GM19025 (cell line): Measurements from ENCODE around the gene CAPN9.
"Not testable (repeated sequence)": the region's sequence is repeated elsewhere in the genome, so short reads cannot be mapped to it uniquely, and the experiment has no call there.

Experiments used
- ATAC-seq: cut with Tn5 transposase; IDR thresholded peaks from one replicate; pipeline ENCODE4 v1.9.1; 2021; ENCODE audit warnings: mild to moderate bottlenecking, low read depth, moderate library complexity; ENCODE audit not compliant: unreplicated experiment

Gene CAPN9

DNA sequence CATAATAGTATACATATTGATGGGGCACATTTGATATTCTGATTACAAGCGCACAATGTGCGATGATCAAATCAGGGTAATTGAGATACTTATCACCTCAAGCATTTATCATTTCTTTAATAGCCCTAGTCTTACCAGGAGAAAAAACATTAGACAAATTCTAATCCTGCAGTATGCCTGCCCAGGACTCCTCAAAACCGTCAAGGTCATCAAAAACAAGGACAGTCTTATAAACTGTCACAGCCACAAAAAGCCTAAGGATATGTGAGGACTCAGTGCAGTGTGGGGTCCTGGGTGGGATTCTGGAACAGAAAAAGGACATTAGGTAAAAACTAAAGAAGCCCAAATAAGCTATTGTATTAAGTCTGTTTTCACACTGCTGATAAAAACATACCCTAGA lies 19.1 kb downstream of the CAPN9 start:
- ATAC-seq = no peak

DNA sequence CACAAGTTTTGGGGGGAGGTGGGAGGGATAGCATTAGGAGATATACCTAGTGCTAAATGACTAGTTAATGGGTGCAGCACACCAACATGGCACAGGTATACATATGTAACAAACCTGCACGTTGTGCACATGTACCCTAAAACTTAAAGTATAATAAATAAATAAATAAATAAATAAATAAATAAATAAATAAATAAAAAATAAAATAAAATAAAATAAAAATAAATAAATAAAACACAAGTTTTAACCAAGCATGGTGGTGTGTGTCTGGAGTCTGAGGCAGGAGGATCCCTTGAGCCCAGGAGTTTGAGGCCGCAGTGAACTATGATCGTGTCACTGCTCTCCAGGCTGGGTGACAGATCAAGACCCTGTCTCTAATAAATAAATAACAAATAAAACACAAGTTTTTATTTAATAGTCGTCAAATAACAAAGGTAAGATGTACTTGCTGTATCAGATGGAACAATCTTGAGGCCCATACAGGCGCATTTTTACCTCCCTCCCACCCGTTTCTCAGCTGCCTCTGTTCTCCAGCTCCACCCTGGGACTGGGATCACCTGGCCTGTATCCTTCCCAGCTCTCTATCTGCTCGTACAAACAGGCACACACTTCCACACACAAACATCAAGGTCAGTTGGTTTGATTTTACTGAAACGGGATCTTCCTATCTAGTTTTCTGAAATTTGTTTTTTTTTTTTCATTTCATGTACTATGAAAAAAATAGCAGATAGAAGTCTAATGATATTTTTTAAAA lies 20.8 kb downstream of the CAPN9 start:
- not testable (repeated sequence) for ATAC-seq

DNA sequence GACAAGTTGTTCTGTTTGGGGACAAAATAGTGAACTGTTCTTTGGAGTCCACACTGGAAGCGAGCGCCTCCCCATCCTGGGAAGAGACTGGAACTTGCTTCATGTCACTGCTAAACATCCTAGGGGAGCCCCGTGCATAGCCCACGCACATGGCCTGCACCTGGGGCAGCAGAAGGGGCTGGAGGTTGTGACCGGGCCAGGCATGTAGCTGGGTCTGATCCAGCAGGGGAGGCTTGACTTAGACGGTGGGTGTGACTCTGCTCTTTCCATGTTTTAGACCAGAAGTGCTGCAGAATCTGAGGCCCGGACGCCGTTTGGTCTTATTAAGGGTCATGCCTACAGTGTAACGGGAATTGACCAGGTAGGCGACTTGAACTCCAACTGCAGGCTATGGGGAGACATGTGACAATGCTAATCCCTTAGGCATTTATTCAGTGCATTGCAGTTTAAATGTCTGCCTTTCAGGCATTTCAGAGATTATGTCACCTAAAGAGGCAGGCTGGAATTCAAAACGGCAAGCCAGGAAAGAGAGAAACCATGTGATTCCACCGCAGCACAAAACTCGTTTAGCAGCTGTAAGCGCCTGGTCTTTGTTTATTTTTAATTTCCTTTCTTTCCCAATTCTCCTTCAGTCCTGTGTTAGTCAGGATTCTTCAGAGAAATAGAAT lies 21.8 kb downstream of the CAPN9 start:
- no peak for ATAC-seq

DNA sequence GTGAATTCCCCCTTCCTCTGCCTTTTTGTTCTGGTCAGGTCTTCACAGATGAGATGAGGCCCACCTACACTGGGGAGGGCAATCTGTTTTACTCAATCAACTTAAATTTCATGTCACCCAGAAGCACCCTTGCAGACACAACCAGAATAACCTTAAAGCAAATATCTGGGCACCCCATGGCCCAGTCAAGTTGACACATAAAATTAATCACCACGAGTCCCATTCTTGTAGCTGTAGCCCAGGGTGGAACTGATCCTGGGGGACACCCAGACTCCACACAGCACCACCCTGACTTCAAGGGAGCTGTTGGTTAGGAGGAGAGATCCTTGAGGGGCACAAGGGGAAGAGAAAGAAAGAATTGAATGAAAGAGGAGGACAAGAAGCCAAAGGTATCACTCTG lies 23.1 kb downstream of the CAPN9 start:
- no peak for ATAC-seq

DNA sequence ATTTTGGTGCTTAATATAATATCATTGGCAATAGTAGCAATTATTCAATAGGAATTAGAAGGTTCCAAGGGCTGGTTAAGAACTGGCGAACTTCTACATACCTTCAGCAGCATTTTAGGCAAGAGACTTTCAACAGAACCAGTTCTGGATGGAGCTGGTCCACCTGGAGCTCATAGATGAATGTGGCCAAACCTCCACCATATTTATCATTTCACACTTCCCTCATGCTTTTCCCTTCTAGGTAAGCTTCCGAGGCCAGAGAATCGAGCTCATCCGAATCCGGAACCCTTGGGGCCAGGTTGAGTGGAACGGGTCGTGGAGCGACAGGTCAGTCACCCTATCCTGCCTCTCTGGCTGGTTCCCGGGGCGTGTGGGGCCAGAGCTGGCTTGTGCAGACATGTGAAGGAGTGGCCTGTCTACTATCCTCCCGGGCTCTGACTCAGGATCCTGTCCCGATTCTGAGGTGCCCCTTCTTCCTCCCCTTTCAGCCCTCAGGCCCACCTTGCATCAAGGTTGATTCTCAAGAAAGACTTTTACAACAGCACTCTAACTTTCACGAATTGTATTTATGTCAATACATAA lies 24.7 kb downstream of the CAPN9 start:
- ATAC-seq = no peak

DNA sequence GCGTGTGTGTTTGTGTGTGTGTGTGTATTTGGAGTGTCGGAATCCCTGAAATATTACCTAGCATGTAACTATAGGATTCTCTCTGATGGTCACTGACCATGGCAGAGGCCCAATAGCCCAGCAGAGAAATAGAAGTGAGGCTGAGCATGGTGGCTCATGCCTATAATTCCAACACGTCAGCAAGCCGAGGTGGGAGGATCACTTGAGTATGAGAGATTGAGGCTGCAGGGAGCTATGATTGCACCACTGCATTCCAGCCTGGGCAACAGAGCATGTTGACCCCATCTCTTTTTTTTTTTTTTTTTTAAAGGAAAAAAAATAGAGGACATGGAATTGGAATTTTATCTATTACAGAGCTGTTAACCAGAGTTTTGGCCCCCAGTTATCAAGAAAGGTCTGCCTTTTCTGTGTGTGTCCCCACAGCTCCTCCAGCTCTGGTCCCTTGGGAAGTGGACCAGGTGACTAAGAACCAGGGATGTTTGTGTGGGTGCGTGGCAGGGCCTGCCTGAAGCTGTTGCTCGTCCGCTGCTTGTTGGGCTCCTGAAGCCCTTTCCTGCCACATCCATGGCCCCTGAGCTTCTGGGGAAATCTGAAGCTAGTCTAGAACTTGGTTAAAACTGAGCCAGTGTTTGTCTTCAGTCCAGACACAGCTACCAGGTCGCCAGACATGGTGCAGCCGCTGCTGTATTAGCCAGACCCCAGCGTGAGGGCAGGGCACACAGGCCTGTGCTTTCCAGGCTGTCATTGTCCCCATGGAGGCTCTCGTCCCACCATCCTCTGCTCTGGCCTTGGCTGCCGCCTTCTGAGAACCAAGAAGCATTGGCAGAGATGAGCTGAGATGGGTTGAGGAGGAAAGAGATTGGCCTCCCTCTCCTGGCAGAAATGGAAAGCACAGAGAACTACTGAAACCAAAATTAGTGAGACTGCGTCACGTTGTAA lies 25.5 kb downstream of the CAPN9 start:
- ATAC-seq = no peak

DNA sequence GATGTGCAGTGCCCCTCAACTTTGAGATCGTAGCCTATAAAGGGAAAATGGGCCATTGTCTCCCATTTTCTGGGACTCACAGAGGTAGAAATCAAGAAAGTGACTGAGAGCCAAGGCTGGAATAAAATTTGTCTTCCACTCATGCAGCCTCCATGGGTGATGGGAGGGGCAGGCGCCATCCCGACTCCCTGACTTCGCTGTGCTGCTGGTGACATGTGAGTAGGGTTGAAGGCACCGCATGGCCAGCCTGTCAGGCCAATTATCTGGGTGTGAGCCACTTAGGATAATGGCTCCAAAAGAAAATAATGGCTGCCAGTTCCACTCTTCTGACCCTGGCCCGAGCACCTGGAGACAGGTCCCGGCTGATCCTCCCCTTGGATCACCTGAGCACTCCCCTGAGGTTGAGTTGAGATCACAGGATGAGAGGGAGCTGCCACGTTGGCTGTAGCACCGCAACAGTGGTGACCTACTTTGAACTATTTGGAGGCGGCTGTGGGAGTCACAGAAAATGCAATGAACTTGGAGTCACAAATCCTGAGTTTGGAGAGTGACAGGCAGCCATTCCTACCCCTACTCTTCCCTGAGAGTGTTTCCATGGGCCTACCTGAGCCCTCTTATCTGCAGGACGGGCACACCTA lies 26.3 kb downstream of the CAPN9 start:
- no peak for ATAC-seq

DNA sequence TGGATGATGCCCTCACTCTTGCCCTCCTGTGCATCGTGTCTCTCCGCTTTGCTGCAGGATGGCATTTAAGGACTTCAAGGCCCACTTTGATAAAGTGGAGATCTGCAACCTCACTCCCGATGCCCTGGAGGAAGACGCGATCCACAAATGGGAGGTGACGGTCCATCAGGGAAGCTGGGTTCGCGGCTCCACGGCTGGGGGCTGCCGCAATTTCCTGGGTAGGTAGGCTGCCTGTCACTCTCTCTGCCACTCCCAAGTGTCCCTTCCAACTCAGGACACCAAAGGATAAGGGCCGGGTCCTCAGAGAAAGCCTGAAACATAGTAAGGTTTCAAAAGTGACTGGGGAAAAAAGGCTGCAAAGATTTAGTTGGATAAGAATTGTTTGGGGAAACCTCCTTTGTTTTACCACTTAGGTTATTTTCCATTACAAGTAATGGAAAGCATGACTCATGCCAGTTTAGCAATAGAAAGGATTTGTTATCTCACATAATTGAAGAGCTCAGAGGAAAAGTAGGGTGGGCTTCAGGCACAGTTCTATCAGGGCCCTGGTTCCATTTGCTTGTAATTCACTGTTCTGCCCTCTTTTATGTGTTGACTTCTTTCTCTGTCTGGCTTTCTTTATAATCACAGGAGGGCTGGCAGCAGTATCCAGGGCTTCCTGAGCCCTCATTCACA lies 31.9 kb downstream of the CAPN9 start:
- ATAC-seq = no peak

DNA sequence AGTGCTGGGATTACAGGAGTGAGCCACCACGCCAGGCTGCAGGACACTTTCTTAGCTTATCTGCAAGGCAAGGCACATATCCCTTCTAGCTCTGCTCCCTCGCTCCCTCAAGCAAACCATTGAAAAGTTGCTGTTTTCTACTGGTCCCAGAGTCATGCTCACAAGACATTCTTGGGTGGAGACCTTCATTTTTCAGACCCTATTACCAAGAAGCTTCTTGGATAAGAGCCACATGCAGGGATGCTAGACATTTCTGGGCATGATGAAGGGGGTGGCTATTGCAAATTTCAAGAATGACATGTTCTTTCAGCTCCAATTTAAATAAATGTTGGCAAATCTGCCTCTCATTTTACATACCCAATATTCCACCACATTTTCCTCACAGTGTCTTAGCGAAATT lies 33.9 kb downstream of the CAPN9 start:
- no peak for ATAC-seq

DNA sequence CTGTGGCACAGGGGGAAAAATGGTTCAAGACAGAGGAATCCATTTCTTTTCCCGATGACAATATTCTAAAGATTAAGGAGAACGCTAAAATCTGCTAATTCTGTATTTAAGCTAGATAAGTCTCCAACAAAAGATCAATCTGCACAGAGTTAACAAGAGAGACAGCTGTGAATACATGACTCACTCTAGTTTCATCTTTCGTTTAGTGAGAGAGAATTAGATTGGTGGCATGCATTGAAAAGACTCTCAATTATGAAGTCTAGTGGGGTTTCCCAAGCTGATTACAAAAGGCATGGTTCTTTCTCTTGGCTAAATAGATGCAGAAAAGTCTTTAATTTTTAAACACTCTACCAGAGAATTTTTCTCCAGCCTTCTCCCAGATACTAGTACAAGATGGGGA lies 34.4 kb downstream of the CAPN9 start:
- peak; percentile 84 for ATAC-seq

DNA sequence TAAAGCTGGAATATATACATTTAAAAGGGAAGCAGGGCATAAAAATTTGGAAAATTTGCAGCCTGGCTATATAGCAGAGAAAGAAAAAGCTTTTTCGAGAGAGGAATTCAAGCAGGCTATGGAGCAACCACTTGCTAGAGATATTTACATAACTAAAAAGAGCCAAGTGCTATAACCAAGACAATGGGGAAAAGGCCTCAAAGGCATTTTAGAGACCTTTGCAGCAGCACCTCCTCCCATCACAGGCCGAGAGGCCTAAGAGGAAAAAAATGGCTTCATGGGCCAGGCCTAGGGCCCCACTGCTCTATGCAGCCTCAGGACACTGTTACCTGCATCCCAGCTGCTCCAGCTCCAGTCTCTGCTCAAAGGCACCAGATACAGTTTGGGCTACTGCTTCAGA lies 37.0 kb downstream of the CAPN9 start:
- no peak for ATAC-seq

DNA sequence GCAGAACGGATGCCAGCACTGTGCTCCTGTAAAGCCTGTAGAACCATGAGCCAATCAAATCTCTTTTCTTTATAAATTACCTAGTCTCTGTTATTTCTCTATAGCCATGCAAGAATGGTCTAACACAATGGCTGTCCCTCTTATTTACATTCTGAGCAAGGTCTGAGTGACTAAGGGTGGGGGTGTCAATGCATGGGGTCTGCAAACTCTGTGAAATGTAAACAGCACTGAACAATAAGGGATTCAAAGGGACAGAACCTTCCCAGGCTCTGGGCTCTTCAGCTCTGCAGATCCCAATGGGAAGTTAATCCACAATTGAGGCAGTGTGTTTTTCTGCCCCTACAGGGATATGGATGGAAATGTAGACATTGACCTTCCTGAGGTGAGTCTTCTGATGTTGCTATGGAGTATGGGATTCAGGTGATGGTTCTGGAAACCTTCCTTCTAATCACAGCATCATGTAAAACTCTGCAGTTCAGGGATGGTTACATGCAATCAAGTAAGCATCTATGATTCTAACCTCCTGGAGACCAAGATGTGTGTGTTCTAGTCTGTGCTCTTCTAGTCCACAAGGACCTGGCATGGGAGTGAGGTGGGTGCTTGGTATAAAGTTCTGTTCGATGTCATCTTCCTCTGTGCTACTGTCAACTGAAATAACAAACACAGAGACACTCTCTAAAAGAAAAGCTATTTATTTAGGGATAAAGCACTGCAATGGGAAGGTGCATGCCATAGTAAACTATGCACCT lies 38.6 kb downstream of the CAPN9 start:
- no peak for ATAC-seq

DNA sequence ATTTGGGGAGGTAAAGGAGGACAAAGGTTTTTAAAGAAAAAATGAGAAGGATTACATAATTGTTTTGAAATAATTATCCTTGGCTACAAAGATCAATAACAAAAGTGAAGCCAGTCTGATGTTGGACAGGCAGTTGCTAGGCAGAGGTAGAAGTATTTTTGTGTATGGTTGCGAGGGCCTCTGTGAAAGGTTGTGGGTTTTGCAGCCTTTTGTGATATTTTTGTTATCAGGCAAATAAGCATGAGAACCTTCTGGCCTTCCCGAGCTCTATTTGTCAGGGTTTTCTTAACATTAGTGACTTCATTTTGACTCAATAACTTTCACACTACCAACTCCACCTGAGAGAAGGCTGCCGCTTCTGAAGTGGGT lies 39.2 kb downstream of the CAPN9 start:
- no peak for ATAC-seq

DNA sequence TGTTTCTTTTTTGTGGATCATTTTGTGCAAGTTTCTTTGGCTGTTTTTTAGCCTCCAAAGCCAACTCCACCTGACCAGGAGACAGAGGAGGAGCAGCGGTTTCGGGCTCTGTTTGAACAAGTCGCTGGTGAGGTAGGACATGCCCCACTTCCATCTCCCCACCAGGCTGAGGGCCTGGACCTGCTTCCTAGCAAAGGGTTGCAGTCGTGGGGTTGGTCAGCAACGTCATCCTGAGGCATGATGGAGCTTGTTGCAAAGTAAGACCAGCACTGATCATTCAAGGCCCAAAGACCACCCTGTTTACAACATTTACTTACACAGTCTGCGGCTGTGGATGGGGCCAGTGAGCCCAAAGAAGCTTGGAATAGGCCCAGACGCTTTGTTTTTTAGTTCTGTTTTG lies 40.3 kb downstream of the CAPN9 start:
- no peak for ATAC-seq

DNA sequence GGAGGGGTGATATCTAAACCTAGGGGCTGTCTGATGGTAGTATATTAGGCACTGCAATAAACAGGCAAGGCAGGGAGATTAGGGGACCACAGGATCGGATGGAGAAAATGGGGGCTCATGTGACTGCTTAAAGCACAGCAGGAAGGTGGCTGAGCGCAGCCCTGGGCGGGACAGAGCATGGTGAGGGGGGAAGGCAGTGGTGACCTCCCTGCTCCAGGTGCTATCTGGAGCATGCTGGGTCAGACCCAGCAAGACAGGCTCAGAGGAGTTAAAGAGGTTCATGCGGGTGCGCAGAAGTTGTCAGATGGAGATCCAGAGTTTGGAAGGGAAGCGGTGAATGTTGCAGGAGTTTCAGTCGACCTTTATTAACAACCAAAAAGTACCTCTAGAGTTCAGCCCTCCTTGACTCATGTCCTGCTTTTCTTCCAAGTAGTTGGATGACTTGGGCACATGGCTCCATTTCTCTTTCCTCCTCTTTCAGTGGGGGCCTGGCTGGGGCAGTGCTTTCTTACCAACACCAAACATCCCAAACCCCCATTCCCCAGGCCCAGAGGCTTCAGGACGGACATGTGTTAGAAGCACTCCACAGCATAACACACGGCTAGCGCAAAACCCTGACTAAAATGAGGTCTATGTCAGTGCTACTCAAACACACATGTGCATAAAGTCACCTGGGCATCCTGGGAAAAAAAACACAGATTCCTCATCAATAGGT lies 41.5 kb downstream of the CAPN9 start:
- no peak for ATAC-seq

DNA sequence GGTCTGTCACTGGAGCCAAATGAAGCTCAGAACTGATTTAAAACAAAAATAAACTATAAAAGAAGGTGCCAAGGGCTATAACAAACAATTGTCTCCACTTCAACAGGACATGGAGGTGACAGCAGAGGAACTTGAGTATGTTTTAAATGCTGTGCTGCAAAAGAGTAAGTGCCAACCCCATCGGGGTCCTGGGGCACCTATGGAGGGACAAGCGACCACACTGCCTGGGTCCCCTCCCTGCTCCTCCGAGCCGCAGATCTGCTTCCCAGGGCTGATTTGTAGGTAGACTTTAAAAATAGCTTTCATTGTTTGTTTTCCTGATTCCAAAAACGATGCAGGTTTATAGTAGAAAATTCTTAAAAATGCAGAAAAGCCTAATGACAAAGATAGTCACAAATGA lies 42.8 kb downstream of the CAPN9 start:
- ATAC-seq = no peak

DNA sequence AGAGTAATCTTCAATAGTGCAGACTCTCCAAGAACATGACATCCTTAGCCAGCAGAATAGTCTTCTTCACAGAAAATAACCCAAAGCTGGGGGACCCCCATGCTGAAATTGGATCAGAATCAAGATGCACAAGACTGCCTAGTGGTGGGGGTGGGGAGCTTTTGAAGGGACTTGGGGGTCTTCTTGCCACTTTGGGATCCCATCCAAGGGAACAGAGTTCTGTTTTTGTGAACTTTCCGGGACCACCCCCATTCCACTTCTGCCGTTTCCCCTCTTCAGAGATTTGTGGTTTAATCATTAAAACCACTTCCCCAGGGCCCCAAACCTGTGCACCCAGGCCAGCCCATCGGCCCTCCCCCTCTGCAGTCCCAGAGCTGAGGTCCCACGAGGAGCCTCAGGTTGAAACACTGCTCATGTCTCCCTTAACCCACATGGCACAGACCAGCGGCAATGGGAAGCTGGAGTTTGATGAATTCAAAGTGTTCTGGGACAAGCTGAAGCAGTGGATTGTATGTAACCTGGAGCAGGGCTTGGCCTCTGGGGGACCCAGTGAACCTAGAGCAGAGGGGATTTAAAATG lies 44.9 kb downstream of the CAPN9 start:
- no peak for ATAC-seq
